ENCODE measurements around the gene AKAP17A.

DNA sequence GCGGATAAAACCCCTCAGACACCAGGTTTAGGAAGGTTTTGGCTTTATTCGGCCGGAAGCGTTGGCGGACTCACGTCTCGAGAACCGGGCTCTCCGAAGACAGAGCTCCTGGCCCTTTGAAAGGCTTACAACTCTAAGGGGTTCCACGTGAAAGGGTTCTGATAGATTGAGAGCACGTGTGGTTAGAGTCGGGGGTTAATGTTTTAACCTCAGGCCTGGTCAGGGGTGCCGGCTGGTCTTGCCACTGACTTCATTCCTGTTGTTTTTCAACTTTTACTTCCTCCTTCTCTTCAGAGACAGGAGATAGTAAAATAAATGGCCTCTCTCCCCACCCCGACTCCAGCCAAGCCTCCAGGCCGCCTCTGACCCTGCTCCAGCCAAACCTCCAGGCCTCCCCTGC lies 18.8 kb downstream of the AKAP17A start:
- TF ChIP-seq EP300 (IDR thresholded peaks at IDR 0.05) (no peak), CTCF (IDR thresholded peaks at IDR 0.05) (no peak), POLR2A (IDR thresholded peaks at IDR 0.05) (no peak)
